ENCODE measurements around the gene ZNF846.

DNA sequence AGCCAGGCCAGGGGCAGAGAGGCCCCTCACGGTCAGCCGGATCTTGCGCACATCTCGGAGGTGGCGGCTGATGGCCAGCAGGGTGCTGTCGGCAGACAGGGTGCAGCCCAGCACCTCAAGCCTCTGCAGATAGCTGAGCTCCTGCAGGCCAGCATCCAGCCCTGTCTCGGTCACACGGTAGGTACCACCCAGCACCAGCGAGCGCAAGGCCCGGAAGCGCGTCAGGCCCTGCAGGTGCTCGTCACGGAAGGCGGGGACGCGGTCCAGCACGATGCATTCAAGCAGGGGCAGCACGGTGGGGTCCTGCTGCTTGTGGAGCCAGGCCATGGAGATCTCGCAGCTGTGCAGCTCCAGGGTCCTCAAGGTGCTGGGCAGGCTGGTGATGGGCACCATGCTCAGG is 42.6 kb upstream of the ZNF846 start:
- TF ChIP-seq POLR2AphosphoS5 (IDR thresholded peaks at IDR 0.05; ENCODE audit: low read depth, low read length) = no peak
- no peak for TF ChIP-seq SIN3A (IDR thresholded peaks at IDR 0.05; ENCODE audit: borderline replicate concordance, insufficient read depth, low read length)

All from PFSK-1 (cell line).